DMS79 (cell line): ENCODE data around the gene MRPL17.

ENCODE experiments used
- DNase-seq: peaks from one replicate; lab custom pipeline; 2025; lab: John Stamatoyannopoulos, UW

MRPL17 gene

DNA sequence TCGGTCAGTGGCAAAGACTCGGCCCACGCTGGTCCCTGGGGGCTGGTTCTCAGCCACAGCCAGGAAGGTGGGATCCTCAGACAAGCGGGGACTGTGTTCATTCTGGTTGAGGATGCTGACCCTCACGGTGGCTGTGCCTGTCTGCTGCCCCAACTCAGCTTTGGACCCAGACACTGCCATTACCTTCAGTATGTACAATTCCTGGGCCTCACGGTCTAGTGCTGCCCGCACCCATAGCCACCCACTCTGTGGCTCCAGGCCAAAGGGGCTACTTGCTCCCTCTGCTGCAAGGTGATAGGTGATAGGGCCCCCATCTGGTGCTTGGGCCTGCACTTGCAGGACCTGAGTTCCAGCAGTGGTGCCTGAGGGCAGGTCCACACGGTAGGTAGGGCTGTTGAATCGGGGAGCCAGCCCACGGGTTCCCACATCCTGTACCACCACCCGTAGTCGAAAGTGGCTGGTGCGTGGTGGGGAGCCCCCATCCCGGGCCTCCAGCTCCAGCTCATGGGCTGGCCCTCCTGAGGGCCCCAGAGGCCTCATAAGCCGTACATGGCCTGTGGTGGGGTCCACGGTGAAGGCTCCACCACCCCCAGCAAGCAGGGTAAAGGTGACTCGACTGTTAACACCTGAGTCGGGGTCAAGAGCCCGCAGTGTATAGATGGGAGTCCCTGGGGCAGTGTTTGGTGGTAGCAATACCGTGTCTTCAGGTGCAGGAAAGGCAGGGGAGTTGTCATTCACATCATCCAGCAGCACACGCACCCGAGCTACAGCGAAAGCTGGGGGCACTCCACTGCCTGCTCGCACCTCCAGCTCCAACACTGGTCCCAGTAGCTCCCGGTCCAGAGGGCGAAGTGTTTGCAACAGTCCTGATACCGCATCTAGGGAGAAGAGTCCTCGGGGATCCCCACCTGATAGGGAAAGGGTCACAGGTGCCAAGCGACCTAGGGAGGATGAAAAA is 50.7 kb downstream of the MRPL17 start:
- no peak for DNase-seq

DNA sequence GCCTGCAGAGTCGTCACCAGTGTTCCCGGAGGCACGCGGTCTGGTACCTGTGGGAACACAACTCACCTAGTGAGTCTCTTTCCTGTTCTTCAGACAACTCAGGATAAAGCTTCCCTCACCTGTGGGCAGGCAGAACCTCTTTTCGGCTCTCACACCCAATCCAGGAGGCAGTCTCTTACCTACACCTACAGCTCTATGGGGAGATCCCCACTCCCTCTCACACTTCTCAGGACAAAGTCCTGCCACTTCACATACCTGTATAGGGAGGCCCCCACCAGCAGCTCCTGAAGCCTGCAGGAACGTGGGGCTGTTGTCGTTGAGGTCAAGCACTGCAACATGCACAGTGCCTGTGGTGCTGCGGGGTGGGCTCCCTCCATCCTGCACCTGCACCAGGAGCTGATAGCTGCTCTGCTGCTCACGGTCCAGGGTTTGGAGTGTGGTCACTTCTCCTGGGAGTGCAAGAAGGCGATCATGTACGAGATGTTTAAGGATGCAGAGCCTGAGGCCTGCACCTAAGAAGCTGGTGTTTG is 51.7 kb downstream of the MRPL17 start:
- no peak for DNase-seq

DNA sequence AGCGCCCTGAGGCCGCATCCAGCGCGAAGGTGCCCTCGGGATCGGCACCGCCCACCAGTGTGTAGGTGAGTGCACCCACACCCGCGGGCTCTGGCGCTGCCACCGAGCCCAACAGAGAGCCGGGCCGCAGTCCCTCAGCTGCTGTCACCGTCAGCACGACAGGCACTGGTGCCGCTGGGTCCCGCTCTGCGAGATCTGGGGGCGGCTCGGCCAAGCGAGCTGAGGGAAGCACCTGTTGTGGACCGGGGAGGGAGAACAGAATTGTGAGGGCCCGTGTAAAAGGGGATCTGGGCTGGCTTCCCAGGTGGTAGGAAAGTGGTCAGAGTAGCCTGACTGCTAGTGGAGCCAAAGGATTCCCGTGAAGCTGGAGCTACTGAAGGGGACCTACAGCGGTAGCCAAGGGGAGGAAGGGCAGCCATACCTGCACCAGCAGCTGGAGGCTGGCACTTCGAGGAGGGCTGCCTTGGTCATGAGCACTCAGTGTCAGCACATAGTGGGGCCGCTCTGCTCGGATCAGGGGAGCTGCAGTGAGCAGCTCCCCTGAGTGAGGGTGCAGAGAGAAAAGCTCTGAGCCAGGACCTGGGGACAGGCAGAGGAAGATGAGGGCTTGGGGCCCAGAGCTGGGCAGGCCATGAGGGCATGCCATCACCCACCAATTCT is 52.4 kb downstream of the MRPL17 start:
- DNase-seq, result no peak
